T47D (cell line): ENCODE results near the gene SRXN1.

Experiments
- DNase-seq, 2 experiments: peaks; one replicate each; pipeline versions ENCODE4 v3.0.0 to v3.0.0-alpha.2; 2011 to 2012; ENCODE audit warnings: low read depth in 1 of 2, low spot score in 1 of 2
- JUND ChIP-seq: IDR thresholded peaks from 2 replicates; pipeline ENCODE4 v1.6.1; 2012; ENCODE audit warnings: low read depth
- in situ Hi-C: cut with HindIII; loops from 2 replicates; pipeline ENCODE4 v1.10.0; 2016; ENCODE audit warnings: low sequenced_read_pairs, low pct_unique_long_range_greater_than_20kb

SRXN1 gene

DNA sequence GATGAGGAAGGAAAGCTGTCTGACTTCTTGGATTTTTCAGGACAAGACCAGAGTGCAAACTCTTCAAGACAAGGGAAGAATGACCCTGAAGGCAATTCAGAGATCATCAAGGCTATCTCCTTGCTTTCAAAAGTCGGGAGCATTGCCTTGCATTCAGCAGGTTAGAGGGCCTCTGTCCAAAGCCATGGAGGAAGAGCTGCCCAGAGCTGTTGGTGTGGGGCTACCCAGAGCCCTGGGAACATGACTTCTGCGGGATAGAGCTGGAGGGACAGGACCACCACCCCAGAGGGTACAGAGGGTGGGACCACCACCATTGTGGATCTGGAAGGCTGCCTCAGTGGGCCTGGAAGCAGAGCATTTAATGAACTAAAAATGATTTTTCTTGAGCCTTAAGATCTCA lies 5.2 kb upstream of the SRXN1 start:
- in situ Hi-C loops = no loop called here
- DNase-seq = no peak
- TF ChIP-seq JUND = no peak

- no peak for TF ChIP-seq JUND
- DNase-seq = no peak
- in situ Hi-C loops = no loop called here
Measured at GRCh38 chr20:655726-656624, 3.0 kb upstream of the SRXN1 start.

- in situ Hi-C loops = no loop called here
- DNase-seq = no peak
- no peak for TF ChIP-seq JUND
Measured at GRCh38 chr20:654417-654750, 1.4 kb upstream of the SRXN1 start.

DNA sequence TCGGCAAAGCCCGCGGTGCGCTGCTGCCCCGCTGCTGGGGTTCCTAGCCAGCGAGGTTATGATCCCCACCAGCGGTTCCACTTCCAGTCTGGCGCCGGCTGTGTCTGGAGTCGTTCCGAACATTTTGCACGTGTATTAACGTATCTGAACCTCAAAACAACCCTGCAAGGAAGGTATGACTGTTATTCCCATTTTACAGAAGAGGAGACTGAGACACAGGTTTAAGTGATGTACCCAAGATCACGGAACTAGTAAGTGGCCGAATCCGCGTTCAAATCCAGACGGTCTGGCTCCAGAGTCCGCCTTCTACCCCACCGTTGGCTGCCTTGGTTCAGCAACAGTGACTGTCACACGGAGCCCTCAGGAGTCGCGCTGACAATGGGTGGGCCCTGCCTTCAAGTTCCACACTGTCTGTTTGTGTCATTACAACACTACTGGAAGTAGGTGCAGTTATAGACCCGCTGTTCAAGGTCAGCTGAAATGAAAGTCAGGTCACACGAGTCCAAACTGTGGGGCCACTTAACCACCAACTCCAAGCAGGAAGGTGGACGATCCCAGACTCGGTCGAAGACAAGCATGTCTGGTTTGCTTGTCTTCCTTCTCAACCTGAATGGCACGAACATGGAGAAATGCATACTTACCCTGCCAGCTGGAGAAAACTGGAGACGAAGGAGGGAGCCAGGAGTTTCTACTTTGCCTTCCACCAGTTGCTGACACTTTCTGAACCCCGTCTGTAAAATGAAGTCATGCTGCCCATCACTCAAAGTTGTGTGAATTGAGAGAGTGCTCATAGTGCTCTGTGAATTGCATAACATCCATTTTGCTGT lies 803 bp upstream of the SRXN1 start:
- in situ Hi-C loops = no loop called here
- no peak for TF ChIP-seq JUND

DNA sequence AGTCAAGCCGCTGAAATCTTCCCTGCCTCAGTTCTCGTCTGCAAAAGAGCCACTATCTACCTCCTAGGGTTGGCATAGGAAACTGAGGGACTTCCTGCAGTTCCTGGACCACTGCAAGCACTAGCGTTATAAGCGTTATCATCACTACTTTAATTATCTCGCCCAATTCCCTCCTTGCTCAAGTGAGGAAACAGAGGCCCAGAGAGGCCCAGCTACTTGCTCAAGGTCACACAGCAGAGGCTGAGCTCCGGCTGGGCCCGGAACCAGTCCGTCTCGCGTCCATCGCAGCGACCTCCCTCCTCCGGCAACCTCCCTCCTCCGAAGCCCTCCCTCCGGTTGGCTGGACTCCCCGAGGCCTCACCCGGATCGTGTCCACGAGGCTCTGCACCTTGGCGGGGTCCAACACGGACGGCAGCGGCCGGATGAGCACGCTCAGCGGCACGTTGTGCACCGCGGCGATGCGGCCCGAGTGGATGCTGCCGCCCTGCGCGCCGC lies 338 bp downstream of the SRXN1 start:
- no peak for DNase-seq
- in situ Hi-C loops = no loop called here
- TF ChIP-seq JUND = no peak

More for the DNA sequence above, 803 bp upstream of the SRXN1 start:
- DNase-seq = no peak

DNA sequence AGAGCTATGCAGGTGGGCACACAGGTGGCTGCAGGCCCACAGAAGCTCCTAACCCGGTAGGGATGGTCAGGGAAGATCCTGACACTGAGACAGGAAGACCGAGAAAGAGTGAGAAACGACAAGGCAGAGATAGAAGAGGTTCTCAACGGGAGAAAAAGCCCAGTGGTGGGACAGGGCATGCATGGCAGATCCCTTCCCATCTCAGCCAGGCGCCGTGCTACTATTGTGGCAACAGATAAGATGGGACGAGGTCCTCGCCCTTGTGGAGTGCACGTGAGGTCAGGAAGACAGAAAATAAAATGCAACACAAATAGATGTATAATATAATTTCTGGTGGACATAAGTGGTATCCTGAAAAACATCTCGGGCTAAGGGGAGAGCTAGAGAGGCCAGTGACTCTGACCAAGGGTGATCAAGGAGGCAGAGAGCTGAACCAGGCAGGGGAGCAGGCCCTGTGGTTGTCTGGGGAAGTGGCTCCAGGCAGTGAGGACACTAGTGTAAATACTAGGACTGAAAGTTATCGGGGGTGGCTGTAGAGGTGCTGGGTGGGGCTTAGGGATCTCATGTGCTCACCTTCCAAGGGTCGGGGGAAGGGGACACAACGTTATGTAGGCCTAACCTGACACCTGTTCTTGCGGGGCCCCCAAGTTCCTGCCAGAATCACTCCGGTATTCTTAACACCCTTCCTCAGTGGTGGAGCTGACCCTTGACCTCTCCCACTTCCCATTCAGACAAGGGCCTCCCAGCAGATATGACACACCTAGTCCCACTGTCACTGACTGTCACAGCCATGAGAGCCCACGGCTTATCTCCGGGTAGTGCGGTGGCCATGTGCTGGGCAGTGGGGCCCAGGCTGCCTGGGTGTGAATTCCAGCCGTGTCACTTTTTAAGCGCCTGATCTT lies 1.0 kb downstream of the SRXN1 start:
- TF ChIP-seq JUND = no peak
- in situ Hi-C loops = no loop called here
- no peak for DNase-seq

GRCh38 chr20:650954-651353 lies 2.0 kb downstream of the SRXN1 start:
- TF ChIP-seq JUND = no peak
- peak in 1 of 2 experiments; percentile 35 for DNase-seq
- in situ Hi-C loops = no loop called here

DNA sequence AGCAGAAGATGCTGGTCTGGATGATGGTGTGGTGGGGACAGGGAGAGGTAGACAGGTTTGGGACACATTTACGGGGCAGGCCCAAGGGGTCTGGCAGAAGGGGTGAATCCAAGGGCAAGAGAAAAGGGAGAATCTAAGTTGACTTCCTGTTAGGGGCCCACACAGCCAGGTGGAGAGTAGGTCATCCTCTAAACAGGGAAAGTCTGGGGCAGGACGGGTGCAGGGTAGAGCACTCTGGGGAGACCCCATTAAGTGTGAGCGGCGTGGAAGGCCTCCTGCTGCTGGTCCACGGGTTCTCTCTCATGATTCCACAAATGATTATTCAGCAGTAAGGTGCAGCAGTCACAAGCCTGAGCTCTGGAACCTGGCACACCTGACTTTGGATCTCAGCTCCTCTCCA lies 2.7 kb downstream of the SRXN1 start:
- no peak for TF ChIP-seq JUND
- DNase-seq = no peak
- in situ Hi-C loops = no loop called here

DNA sequence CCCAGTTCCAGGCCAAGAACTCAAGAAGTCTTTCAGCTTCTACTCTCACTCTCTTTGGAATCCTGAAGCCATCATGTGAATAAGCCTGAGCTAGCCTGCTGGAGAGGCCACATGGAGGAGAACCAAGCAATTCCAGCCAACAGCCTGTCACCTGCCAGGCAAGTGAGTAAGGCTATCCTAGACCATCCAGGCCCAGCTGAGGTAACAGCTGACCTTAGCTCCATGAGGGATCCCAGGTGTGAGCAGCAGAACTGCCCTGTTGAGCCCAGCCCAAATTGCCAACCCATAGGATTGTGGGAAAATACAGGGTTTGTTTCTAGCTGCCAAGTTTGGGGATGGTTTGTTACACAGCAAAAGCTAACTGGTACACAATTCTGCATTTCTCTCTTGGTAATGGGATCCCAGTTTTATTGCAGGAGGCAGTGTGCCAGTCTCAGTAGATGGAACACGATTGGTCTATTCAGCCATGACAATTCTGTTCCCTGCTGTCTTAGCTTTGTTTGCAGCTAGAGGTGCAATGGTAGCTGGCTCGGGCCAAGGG lies 5.5 kb downstream of the SRXN1 start:
- in situ Hi-C loops = no loop called here
- no peak for DNase-seq
- TF ChIP-seq JUND = no peak

- no peak for DNase-seq
- in situ Hi-C loops = no loop called here
- TF ChIP-seq JUND = no peak
Measured at GRCh38 chr20:646868-647233, 6.1 kb downstream of the SRXN1 start.

GRCh38 chr20:646107-646867 lies 6.7 kb downstream of the SRXN1 start:
- DNase-seq = no peak
- no peak for TF ChIP-seq JUND
- in situ Hi-C loops = no loop called here
